GM19099 (cell line): Measurements from ENCODE around the gene NEURL2.

ENCODE experiments used
- POLR2A ChIP-seq: IDR thresholded peaks from 3 replicates; pipeline ENCODE4 v1.6.1; 2011; ENCODE audit warnings: low read depth; ENCODE audit not compliant: insufficient read length; ENCODE audit errors: extremely low read depth

Gene NEURL2

GRCh38 chr20:45873409-45874103, 17.5 kb downstream of the NEURL2 start:
- no peak for TF ChIP-seq POLR2A

- TF ChIP-seq POLR2A: no peak
Observed at GRCh38 chr20:45872626-45873025, 18.4 kb downstream of the NEURL2 start.

- no peak for TF ChIP-seq POLR2A
Observed at GRCh38 chr20:45867819-45868176, 23.2 kb downstream of the NEURL2 start.

- no peak for TF ChIP-seq POLR2A
Observed at GRCh38 chr20:45867136-45867818, 23.7 kb downstream of the NEURL2 start.

GRCh38 chr20:45866454-45866853, 24.6 kb downstream of the NEURL2 start:
- TF ChIP-seq POLR2A: no peak

- no peak for TF ChIP-seq POLR2A
Observed at GRCh38 chr20:45863543-45864470, 27.2 kb downstream of the NEURL2 start.

GRCh38 chr20:45861221-45862075, 29.6 kb downstream of the NEURL2 start:
- no peak for TF ChIP-seq POLR2A

GRCh38 chr20:45860560-45861220, 30.3 kb downstream of the NEURL2 start:
- no peak for TF ChIP-seq POLR2A

- no peak for TF ChIP-seq POLR2A
Observed at GRCh38 chr20:45859916-45860315, 31.1 kb downstream of the NEURL2 start.

GRCh38 chr20:45857882-45858216, 33.2 kb downstream of the NEURL2 start:
- TF ChIP-seq POLR2A: peak; percentile 8

GRCh38 chr20:45857114-45857881, 33.7 kb downstream of the NEURL2 start, which contains the start of the genes ACOT8 and ZSWIM3:
Gene ACOT8, minus strand, starts transcription at chr20:45857392. Its CDS starts 77 bp downstream, at chr20:45857315.
Gene ZSWIM3, plus strand, starts transcription at chr20:45857614. Its CDS starts 212 bp downstream, at chr20:45857826.
- peak; percentile 90 for TF ChIP-seq POLR2A

GRCh38 chr20:45853484-45853883, 37.5 kb downstream of the NEURL2 start:
- TF ChIP-seq POLR2A: no peak

- TF ChIP-seq POLR2A: no peak
Observed at GRCh38 chr20:45852326-45852725, 38.7 kb downstream of the NEURL2 start.

GRCh38 chr20:45851501-45851900, 39.5 kb downstream of the NEURL2 start:
- no peak for TF ChIP-seq POLR2A

GRCh38 chr20:45850926-45851325, 40.1 kb downstream of the NEURL2 start:
- TF ChIP-seq POLR2A: no peak
